H1 (cell line): ENCODE results near the gene LHFPL3. TPM values are rescaled to one million over a fixed set of nuclear protein-coding genes. Genes with fewer than 3 reads are reported as not detected.

Source experiments
- CTCF ChIA-PET: fragments of 300-600 bp; sonication (Branson Sonifier 250); formaldehyde crosslinking; loops from one replicate; lab custom pipeline; 2021; ENCODE audit not compliant: partially characterized antibody; lab: Charles Lee
- POLR2A ChIA-PET: fragments of 300-600 bp; sonication (Branson Sonifier 250); formaldehyde crosslinking; loops from one replicate; lab custom pipeline; 2021; ENCODE audit warnings: inconsistent platforms; ENCODE audit not compliant: partially characterized antibody; lab: Charles Lee
- DNase-seq, 2 experiments: peaks; one replicate each; pipeline versions ENCODE4 v3.0.0 to v3.0.0-alpha.2; 2010 to 2022; ENCODE audit warnings: low spot score in 2 of 2, low read depth in 1 of 2, mixed read lengths in 1 of 2
- FAIRE-seq: peaks from 2 replicates; lab custom pipeline; 2011; peaks lifted over from hg19 to GRCh38; lab: Jason Lieb, UNC
- H2AFZ ChIP-seq: 2 replicates; pipeline ENCODE4 v1.8.1; 2012; ENCODE audit warnings: low read length, inconsistent platforms
- H2AK5ac ChIP-seq: 2 replicates; pipeline ENCODE4 v1.6.1; 2013; ENCODE audit warnings: low read depth, low read length
- H2BK120ac ChIP-seq: replicated peaks from 2 replicates; pipeline ENCODE3; 2013; ENCODE audit warnings: low read depth, low read length, inconsistent platforms
- H2BK12ac ChIP-seq: 2 replicates; pipeline ENCODE4 v1.6.1; 2013; ENCODE audit warnings: low read depth, low read length
- H2BK15ac ChIP-seq: 2 replicates; pipeline ENCODE4 v1.6.1; 2013; ENCODE audit warnings: low read length
- H2BK20ac ChIP-seq: 2 replicates; pipeline ENCODE4 v1.6.1; 2013; ENCODE audit warnings: low read length
- H2BK5ac ChIP-seq: 2 replicates; pipeline ENCODE4 v1.6.1; 2013; ENCODE audit warnings: low read depth, low read length
- H3K14ac ChIP-seq: 2 replicates; pipeline ENCODE4 v1.6.1; 2013; ENCODE audit warnings: inconsistent platforms; ENCODE audit not compliant: insufficient read length
- H3K18ac ChIP-seq: 2 replicates; pipeline ENCODE4 v1.6.1; 2013; ENCODE audit warnings: low read length; ENCODE audit errors: extremely low read depth
- H3K23ac ChIP-seq: 2 replicates; pipeline ENCODE4 v1.6.1; 2013; ENCODE audit warnings: inconsistent platforms; ENCODE audit not compliant: insufficient read length
- H3K23me2 ChIP-seq: 2 replicates; pipeline ENCODE4 v1.6.1; 2013; ENCODE audit warnings: low read depth, low read length
- H3K27ac ChIP-seq: 2 replicates; pipeline ENCODE4 v1.6.1; 2011; ENCODE audit warnings: low read depth, low read length, inconsistent platforms
- H3K27me3 ChIP-seq, 4 experiments: replicated peaks in 1 of 4; 1 replicate in 1 of 4; 2 replicates in 3 of 4; pipeline versions ENCODE4 v1.6.1 to v1.8.1; 2011 to 2013; ENCODE audit warnings: low read length in 3 of 4, mild to moderate bottlenecking in 3 of 4, inconsistent platforms in 2 of 4, mixed read lengths in 2 of 4, moderate library complexity in 1 of 4; ENCODE audit not compliant: control insufficient read depth in 3 of 4, insufficient read depth in 3 of 4; ENCODE audit errors: extremely low read depth in 1 of 4
- H3K36me3 ChIP-seq, 4 experiments: 2 replicates each; pipeline versions ENCODE4 v1.6.1 to v1.8.1; 2011 to 2013; ENCODE audit warnings: mild to moderate bottlenecking in 4 of 4, low read length in 3 of 4, moderate library complexity in 2 of 4, control low read depth in 1 of 4, inconsistent platforms in 1 of 4; ENCODE audit not compliant: insufficient read depth in 4 of 4, control insufficient read depth in 2 of 4
- H3K4ac ChIP-seq: replicated peaks from 2 replicates; pipeline ENCODE3; 2013; ENCODE audit warnings: low read length, low read depth, mixed read lengths, inconsistent platforms; ENCODE audit not compliant: insufficient read length
- H3K4me1 ChIP-seq, 4 experiments: replicated peaks in 1 of 4; 1 replicate in 1 of 4; 2 replicates in 3 of 4; pipeline versions ENCODE4 v1.6.1 to v1.8.1; 2011 to 2013; ENCODE audit warnings: low read length in 3 of 4, inconsistent platforms in 2 of 4, mixed read lengths in 1 of 4; ENCODE audit not compliant: insufficient read depth in 4 of 4, control insufficient read depth in 3 of 4
- H3K4me2 ChIP-seq, 2 experiments: 2 replicates each; pipeline versions ENCODE4 v1.6.1 to v1.8.1; 2011 to 2013; ENCODE audit warnings: low read depth in 2 of 2, low read length in 2 of 2, control low read depth in 1 of 2, inconsistent platforms in 1 of 2, mild to moderate bottlenecking in 1 of 2; ENCODE audit not compliant: insufficient read depth in 1 of 2
- H3K4me3 ChIP-seq, 4 experiments: fragments of 200-600, 300-600 bp in 1 of 4; sonication (generic), shearing (Covaris generic), sonication (Bioruptor Twin) in 1 of 4; 2 replicates each; pipeline versions ENCODE4 v1.5.1 to v1.8.1; 2011 to 2016; ENCODE audit warnings: low read length in 4 of 4, low read depth in 3 of 4, control low read depth in 2 of 4, inconsistent platforms in 2 of 4, mild to moderate bottlenecking in 2 of 4, mixed read lengths in 1 of 4, moderate library complexity in 1 of 4; ENCODE audit not compliant: insufficient read depth in 2 of 4; ENCODE audit errors: extremely low read depth in 1 of 4
- H3K56ac ChIP-seq: replicated peaks from 2 replicates; pipeline ENCODE3; 2013; ENCODE audit warnings: low read depth, mild to moderate bottlenecking, mixed read lengths, low read length, inconsistent platforms; ENCODE audit not compliant: insufficient read length
- H3K79me1 ChIP-seq: 2 replicates; pipeline ENCODE4 v1.6.1; 2013; ENCODE audit warnings: low read depth, low read length, control low read depth
- H3K79me2 ChIP-seq, 2 experiments: 2 replicates each; pipeline versions ENCODE4 v1.6.1 to v1.8.1; 2012 to 2013; ENCODE audit warnings: low read length in 2 of 2, mild to moderate bottlenecking in 2 of 2, inconsistent platforms in 1 of 2; ENCODE audit not compliant: insufficient read depth in 2 of 2, control insufficient read depth in 1 of 2
- H3K9ac ChIP-seq, 4 experiments: replicated peaks in 1 of 4; 1 replicate in 1 of 4; 2 replicates in 3 of 4; pipeline versions ENCODE4 v1.6.1 to v1.8.1; 2011 to 2013; ENCODE audit warnings: low read depth in 3 of 4, low read length in 3 of 4, control low read depth in 2 of 4, mild to moderate bottlenecking in 2 of 4, moderate library complexity in 2 of 4, inconsistent platforms in 1 of 4; ENCODE audit errors: extremely low read depth in 1 of 4
- H3K9me3 ChIP-seq, 2 experiments: 2 replicates each; pipeline versions ENCODE4 v1.6.1 to v1.8.1; 2012 to 2013; ENCODE audit warnings: mild to moderate bottlenecking in 2 of 2, moderate library complexity in 2 of 2, control low read depth in 1 of 2, inconsistent platforms in 1 of 2, low read depth in 1 of 2, low read length in 1 of 2, mixed read lengths in 1 of 2; ENCODE audit not compliant: insufficient read depth in 2 of 2
- H4K20me1 ChIP-seq, 2 experiments: replicated peaks in 1 of 2; 2 replicates each; pipeline versions ENCODE3 to v1.8.1; 2011 to 2013; ENCODE audit warnings: inconsistent platforms in 2 of 2, low read length in 2 of 2, mild to moderate bottlenecking in 1 of 2; ENCODE audit not compliant: insufficient read depth in 2 of 2, control insufficient read depth in 1 of 2
- H4K5ac ChIP-seq: 2 replicates; pipeline ENCODE4 v1.6.1; 2013; ENCODE audit warnings: low read length, low read depth, mixed read lengths, inconsistent platforms; ENCODE audit not compliant: insufficient read length
- H4K8ac ChIP-seq: 2 replicates; pipeline ENCODE4 v1.8.0; 2013; ENCODE audit warnings: mild to moderate bottlenecking, moderate library complexity, low read length, inconsistent platforms; ENCODE audit not compliant: insufficient read depth; ENCODE audit errors: extremely low read depth
- H4K91ac ChIP-seq: replicated peaks from 2 replicates; pipeline ENCODE3; 2013; ENCODE audit warnings: low read length, mixed read lengths, inconsistent platforms; ENCODE audit not compliant: insufficient read length
- CHD1 ChIP-seq: IDR thresholded peaks from 2 replicates; pipeline ENCODE4 v1.6.1; 2012; ENCODE audit warnings: low read depth, low read length, improper control_type of control experiment
- SIX5 ChIP-seq: IDR thresholded peaks from 2 replicates; pipeline ENCODE4 v1.6.1; 2011; ENCODE audit warnings: mild to moderate bottlenecking, low read depth, low read length
- WGBS, 2 experiments: shearing (Covaris generic) in 1 of 2; methylation state at CpG; one replicate each; pipeline versions ENCODE4 v1.1.6 to v1.1.7; 2013 to 2015; ENCODE audit warnings: low lambda C conversion rate in 2 of 2, mixed read lengths in 2 of 2, inconsistent platforms in 1 of 2, low coverage in 1 of 2, missing lambda C conversion rate in 1 of 2; ENCODE audit not compliant: insufficient replicate concordance in 2 of 2, insufficient coverage in 1 of 2, insufficient read length in 1 of 2; ENCODE audit errors: extremely low coverage in 1 of 2, missing lambda C conversion rate in 1 of 2; 5-methylcytosine and 5-hydroxymethylcytosine counted together
- polyA plus RNA-seq, 7 experiments: library from polyadenylated mRNA; depleted of rRNA in 3 of 7; stranded (reverse) in 5 of 7; unstranded in 2 of 7; fragments of >200 nt in 5 of 7; fragments of 200-250 nt in 2 of 7; gene quantifications; 1 replicate in 5 of 7; 2 replicates in 1 of 7; 4 replicates in 1 of 7; pipeline versions ENCODE4 v1.2.1 to v1.2.3, GENCODE V29; 2011 to 2013; ENCODE audit warnings: missing spikeins in 2 of 7, mixed read lengths in 2 of 7
- total RNA-seq: library from RNA; stranded (reverse); fragmentation: NEBNext Ultra II Directional; extraction: Animal tissue kit (Norgen Biotek cat#: 25700); gene quantifications from 2 replicates; pipeline ENCODE4 v1.2.1, GENCODE V29; 2021

The LHFPL3 gene
- total and polyA plus RNA-seq, 2 of the 8 experiments (the other 6 are each of a cell fraction or from before 2014, with no cell fraction given), result 0.24 to 0.50 TPM

DNA sequence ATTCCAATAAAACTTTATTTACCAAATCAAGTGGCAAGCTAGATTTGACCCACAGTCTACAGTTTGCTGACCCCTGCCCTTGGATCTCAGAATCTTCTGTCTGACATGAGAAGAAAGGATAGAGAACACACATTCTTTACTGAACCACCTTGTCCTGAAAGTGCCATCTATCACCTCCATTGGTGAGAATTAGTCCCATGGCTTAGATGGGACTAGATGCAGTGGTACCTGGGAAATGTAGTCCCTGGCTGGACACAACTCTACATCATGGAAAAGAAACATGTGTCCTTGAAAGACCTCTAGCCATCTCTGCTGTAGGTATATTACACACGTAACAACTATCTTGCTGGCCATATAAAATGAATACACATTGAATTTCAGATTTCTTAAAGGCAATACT lies 336.2 kb downstream of the LHFPL3 start:
- no peak overlapping the region for H2BK15ac ChIP-seq
- no peak overlapping the region for H3K4me2 ChIP-seq
- peak; percentile 36 for TF ChIP-seq SIX5
- TF ChIP-seq CHD1, result no peak
- no peaks in the 10 kb centered on the region for H3K36me3 ChIP-seq
- no peaks in the 10 kb centered on the region for H3K79me1 ChIP-seq
- FAIRE-seq (no peak), DNase-seq (no peak)
- no peaks in the 10 kb centered on the region for H3K27me3 ChIP-seq
- no peak overlapping the region for H2BK5ac ChIP-seq
- H3K9ac ChIP-seq, result no peak overlapping the region
- no peaks in the 10 kb centered on the region for H3K23me2 ChIP-seq
- no peak overlapping the region for H3K4me3 ChIP-seq
- ChIA-PET CTCF (interaction anchor here (0.6 to 2.8 kb wide), 3 partner anchors 21 to 228 kb away, joined by 3 to 9 read pairs (median 3); no protein-coding TSS in a partner anchor), POLR2A (no interaction called here)
- no peak overlapping the region for H4K91ac ChIP-seq
- H4K5ac ChIP-seq, result no peak overlapping the region
- peaks cover 9 to 15% of the 10 kb centered on the region in 2 experiments; a peak in 3 of 4 replicates for H3K9me3 ChIP-seq
- H3K23ac ChIP-seq, result no peak overlapping the region
- no peak overlapping the region for H3K4ac ChIP-seq
- H2BK20ac ChIP-seq, result no peak overlapping the region
- H4K8ac ChIP-seq, result no peak overlapping the region
- H3K27ac ChIP-seq, result no peak overlapping the region
- no peak overlapping the region for H2BK120ac ChIP-seq
- no peak overlapping the region; the same call in 1 of the 2 replicates for H2AFZ ChIP-seq
- WGBS, 2 experiments, result 85% methylated on average over 1 of the region's 1 CpG; no CpG with 5 or more reads in 1 of the 2 experiments
- no peaks in the 10 kb centered on the region for H3K79me2 ChIP-seq
- H3K14ac ChIP-seq, result no peak overlapping the region
- H3K56ac ChIP-seq, result no peak overlapping the region
- H3K18ac ChIP-seq, result no peak overlapping the region
- H4K20me1 ChIP-seq, result no peaks in the 10 kb centered on the region
- no peak overlapping the region for H2AK5ac ChIP-seq
- no peak overlapping the region for H2BK12ac ChIP-seq
- no peaks in the 10 kb centered on the region for H3K4me1 ChIP-seq
